ENCODE results near the gene SEC14L5. TPM values are rescaled to one million over a fixed set of nuclear protein-coding genes. Genes with fewer than 3 reads are reported as not detected.

The SEC14L5 gene
- total and polyA plus RNA-seq, 8 donors: 0.17 to 0.76 (median 0.39) TPM

GRCh38 chr16:5003211-5003610 lies 45.1 kb downstream of the SEC14L5 start:
- Histone ChIP-seq H3K27me3 (peaks cover 0 to 7% of the 10 kb centered on the region in 2 donors), H3K4me1 (no peaks in the 10 kb centered on the region), H3K27ac (no peak overlapping the region), H3K9me3 (no peaks in the 10 kb centered on the region), H3K36me3 (no peaks in the 10 kb centered on the region), H3K4me3 (no peak overlapping the region)
- peak in 1 of 4 donors; percentile 55 for DNase-seq
- ATAC-seq: no peak
- intact Hi-C loops (cut with DNase I): no loop called here
- no peak for TF ChIP-seq CTCF (IDR thresholded peaks at IDR 0.05)

GRCh38 chr16:5003828-5004227 lies 45.7 kb downstream of the SEC14L5 start:
- intact Hi-C loops (cut with DNase I): no loop called here
- ATAC-seq (no peak), DNase-seq (peak in 1 of 4 donors; percentile 21)
- Histone ChIP-seq H3K9me3 (no peaks in the 10 kb centered on the region), H3K4me1 (no peaks in the 10 kb centered on the region), H3K4me3 (no peak overlapping the region), H3K36me3 (no peaks in the 10 kb centered on the region), H3K27me3 (peaks cover 0 to 7% of the 10 kb centered on the region in 2 donors), H3K27ac (no peak overlapping the region)
- TF ChIP-seq CTCF (IDR thresholded peaks at IDR 0.05): no peak

- Histone ChIP-seq H3K4me1 (no peaks in the 10 kb centered on the region), H3K27ac (no peak overlapping the region), H3K27me3 (peaks cover 0 to 7% of the 10 kb centered on the region in 2 donors), H3K4me3 (no peak overlapping the region), H3K36me3 (no peaks in the 10 kb centered on the region), H3K9me3 (no peaks in the 10 kb centered on the region)
- TF ChIP-seq CTCF (IDR thresholded peaks at IDR 0.05): no peak
- no peak for ATAC-seq
- intact Hi-C loops (cut with DNase I): no loop called here
- peak in 1 of 4 donors; percentile 18 for DNase-seq
Measured at GRCh38 chr16:5004311-5004710, 46.2 kb downstream of the SEC14L5 start.

GRCh38 chr16:5005916-5006315 lies 47.8 kb downstream of the SEC14L5 start:
- Histone ChIP-seq H3K27ac (no peak overlapping the region), H3K27me3 (peaks cover 0 to 17% of the 10 kb centered on the region in 2 donors), H3K9me3 (no peaks in the 10 kb centered on the region), H3K36me3 (no peaks in the 10 kb centered on the region), H3K4me3 (no peak overlapping the region), H3K4me1 (no peaks in the 10 kb centered on the region)
- TF ChIP-seq CTCF (IDR thresholded peaks at IDR 0.05): no peak
- intact Hi-C loops (cut with DNase I): no loop called here
- DNase-seq: peak in 1 of 4 donors; percentile 31
- no peak for ATAC-seq

GRCh38 chr16:5006348-5007193 lies 48.4 kb downstream of the SEC14L5 start:
- no peak overlapping the region for H3K27ac ChIP-seq
- H3K4me3 ChIP-seq: no peak overlapping the region
- no peaks in the 10 kb centered on the region for H3K9me3 ChIP-seq
- intact Hi-C loops (cut with DNase I): no loop called here
- no peaks in the 10 kb centered on the region for H3K36me3 ChIP-seq
- TF ChIP-seq CTCF (IDR thresholded peaks at IDR 0.05): no peak
- no peaks in the 10 kb centered on the region for H3K4me1 ChIP-seq
- H3K27me3 ChIP-seq: peaks cover 0 to 22% of the 10 kb centered on the region in 2 donors
- peak in 1 of 4 donors; percentile 55 for DNase-seq
- ATAC-seq: no peak
